Pancreas (tissue), 10 donors: ENCODE measurements around the gene CLIC1. TPM values are rescaled to one million over a fixed set of nuclear protein-coding genes. Genes with fewer than 3 reads are reported as not detected.

ENCODE experiments used
- ATAC-seq, 4 donors: fragments of 200-7000 bp; cut with Tn5 transposase; one replicate each; pipeline versions ENCODE4 v1.8.0 to v1.9.1; 2020; ENCODE audit warnings: mild to moderate bottlenecking in 4 of 4, moderate library complexity in 4 of 4
- DNase-seq, 6 donors: peaks; one replicate each; pipeline ENCODE4 v3.0.0-alpha.2; 2020
- FAIRE-seq: peaks from 2 replicates; lab custom pipeline; 2012; peaks lifted over from hg19 to GRCh38; lab: Jason Lieb, UNC
- H3K27ac ChIP-seq, 4 donors: fragments of 200-600 bp; sonication (generic); 1 replicate in 3 of 4; 2 replicates in 1 of 4; pipeline versions ENCODE4 v1.5.0 to v1.8.0; 2020
- H3K27me3 ChIP-seq, 4 donors: fragments of 200-600 bp; one replicate each; pipeline ENCODE4 v1.8.0; 2021
- H3K36me3 ChIP-seq, 3 donors: fragments of 200-600 bp; sonication (generic) in 1 of 3; one replicate each; pipeline versions ENCODE4 v1.5.0 to v1.8.0; 2020 to 2021
- H3K4me1 ChIP-seq, 3 donors: fragments of 200-600 bp; one replicate each; pipeline ENCODE4 v1.8.0; 2021
- H3K4me3 ChIP-seq, 4 donors: fragments of 200-600 bp; sonication (generic) in 2 of 4; one replicate each; pipeline versions ENCODE4 v1.5.0 to v1.8.0; 2020 to 2021
- H3K9me3 ChIP-seq, 4 donors: fragments of 200-600 bp; one replicate each; pipeline ENCODE4 v1.8.0; 2021
- WGBS, 2 donors: extraction: QIAGEN DNeasy Blood & Tissue Kit; methylation state at CpG; one replicate each; pipeline ENCODE4 v1.1.7; 2013; 5-methylcytosine and 5-hydroxymethylcytosine counted together
- intact Hi-C, 3 donors: fragments of 100-400 bp; cut with DNase I; formaldehyde crosslinking; loops; one replicate each; pipeline versions ENCODE4 v1.11.1 to v1.14.2; 2022
- polyA plus RNA-seq, 2 donors: library from polyadenylated mRNA; stranded (reverse); fragments of 200-250 nt; gene quantifications; one replicate each; pipeline ENCODE4 v1.2.3, GENCODE V29; 2013
- total RNA-seq, 6 donors: library from RNA; stranded (reverse); fragmentation: NEBNext Ultra II Directional in 4 of 6; extraction: Animal tissue kit (Norgen Biotek cat#: 25700) in 4 of 6; gene quantifications; one replicate each; pipeline versions ENCODE4 v1.2.1 to v1.2.4, GENCODE V29; 2021 to 2023
- TF ChIP-seq, protein P1 (sequence below), 4 donors: fragments of 200-600 bp; sonication (generic) in 3 of 4; IDR thresholded peaks; one replicate each; pipeline versions ENCODE4 v1.5.0 to v1.8.0; 2021; ENCODE audit warnings: antibody characterized with exemption in 4 of 4
- donor health status: healthy with polysubstance abuse.
- donor health status: DM: no; HTN: no; CAD: no; lungs with moderate emphysema.
- donor health status: DM: no; HTN: no; CAD: no.
- donor health status: control.
- donor health status: control.
- donor health status: Bipolar disorder and iron deficiency.
- donor health status: DM: yes; HTN: yes; CAD: no.
- donor health status: DM: no; HTN: no; CAD: no.
- donor health status: DM: no; HTN: no; CAD: no.
- donor health status: DM: yes; HTN: yes; CAD: no.

Gene CLIC1
- total and polyA plus RNA-seq, 8 donors, result 61.0 to 154 (median 87.6) TPM

DNA sequence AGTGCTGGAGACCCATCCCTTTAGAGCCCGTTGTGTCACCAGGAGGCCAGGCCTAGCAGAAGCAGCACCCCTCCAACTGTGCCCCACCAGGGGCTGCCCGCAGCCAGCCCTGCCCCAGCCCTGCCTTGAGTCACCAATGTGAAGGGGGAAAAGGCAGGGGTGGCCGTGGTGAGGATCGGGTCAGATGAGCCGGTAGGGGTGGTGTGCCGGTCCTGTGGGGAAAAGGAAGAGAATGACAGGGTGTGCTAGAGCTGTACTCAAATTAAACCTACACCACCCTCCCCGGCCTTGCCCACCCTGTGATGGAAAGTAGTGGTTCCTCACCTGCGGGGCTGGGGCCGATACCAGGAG, 29.2 kb upstream of the CLIC1 start:
- ATAC-seq (no peak), FAIRE-seq (no peak), DNase-seq (peak in 1 of 6 donors; percentile 41)
- no peaks in the 10 kb centered on the region for H3K27me3 ChIP-seq
- no peak overlapping the region for H3K27ac ChIP-seq
- intact Hi-C loops, result loop anchor here in 1 of 3 donors (5.0 kb wide), 1 partner anchor 83 kb away; the partner anchor contains the start of gene LY6G5C
- H3K4me1 ChIP-seq, result no peaks in the 10 kb centered on the region
- TF ChIP-seq, protein P1, sequence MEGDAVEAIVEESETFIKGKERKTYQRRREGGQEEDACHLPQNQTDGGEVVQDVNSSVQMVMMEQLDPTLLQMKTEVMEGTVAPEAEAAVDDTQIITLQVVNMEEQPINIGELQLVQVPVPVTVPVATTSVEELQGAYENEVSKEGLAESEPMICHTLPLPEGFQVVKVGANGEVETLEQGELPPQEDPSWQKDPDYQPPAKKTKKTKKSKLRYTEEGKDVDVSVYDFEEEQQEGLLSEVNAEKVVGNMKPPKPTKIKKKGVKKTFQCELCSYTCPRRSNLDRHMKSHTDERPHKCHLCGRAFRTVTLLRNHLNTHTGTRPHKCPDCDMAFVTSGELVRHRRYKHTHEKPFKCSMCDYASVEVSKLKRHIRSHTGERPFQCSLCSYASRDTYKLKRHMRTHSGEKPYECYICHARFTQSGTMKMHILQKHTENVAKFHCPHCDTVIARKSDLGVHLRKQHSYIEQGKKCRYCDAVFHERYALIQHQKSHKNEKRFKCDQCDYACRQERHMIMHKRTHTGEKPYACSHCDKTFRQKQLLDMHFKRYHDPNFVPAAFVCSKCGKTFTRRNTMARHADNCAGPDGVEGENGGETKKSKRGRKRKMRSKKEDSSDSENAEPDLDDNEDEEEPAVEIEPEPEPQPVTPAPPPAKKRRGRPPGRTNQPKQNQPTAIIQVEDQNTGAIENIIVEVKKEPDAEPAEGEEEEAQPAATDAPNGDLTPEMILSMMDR (IDR thresholded peaks at IDR 0.05), result no peak
- H3K36me3 ChIP-seq, result no peaks in the 10 kb centered on the region
- no peaks in the 10 kb centered on the region for H3K9me3 ChIP-seq
- WGBS, 2 donors, result 80 to 85% methylated on average over 9 of the region's 9 CpGs
- H3K4me3 ChIP-seq, result no peak overlapping the region

DNA sequence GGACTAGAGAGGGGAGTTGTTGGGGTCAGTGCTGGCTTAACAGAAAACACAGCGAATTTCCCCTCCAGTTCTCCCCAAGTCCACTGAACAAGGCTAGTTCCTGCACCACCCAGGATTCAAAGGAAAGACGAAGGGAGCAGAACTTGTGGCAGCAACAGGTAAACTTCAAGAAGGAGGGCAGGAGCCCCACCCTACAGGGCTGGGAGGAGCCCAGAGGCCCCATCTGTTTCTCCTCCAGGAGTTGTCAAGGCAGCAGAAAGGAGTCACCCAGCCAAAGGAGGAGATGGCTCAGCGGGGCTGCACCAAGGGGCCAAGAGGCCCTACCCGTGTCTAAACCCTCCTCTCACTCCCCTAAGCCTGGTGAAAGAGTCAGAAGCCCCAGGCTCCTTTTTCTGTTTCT, 27.9 kb upstream of the CLIC1 start:
- no peak for FAIRE-seq

DNA sequence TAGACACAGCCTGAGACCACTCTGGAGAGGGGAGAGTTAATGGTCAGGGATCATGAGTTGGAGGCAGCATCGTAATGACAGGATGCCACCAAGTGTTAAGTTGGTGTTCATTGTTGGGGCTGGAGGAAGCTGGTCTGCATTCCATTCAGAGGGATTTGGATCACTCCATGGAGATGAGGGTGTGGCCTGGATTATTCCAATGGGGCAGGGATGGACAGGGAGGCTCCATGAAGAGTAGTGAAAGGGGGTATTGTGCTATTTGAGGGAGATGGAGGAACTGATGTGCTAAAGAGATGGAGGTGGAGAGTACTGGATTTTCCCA, 27.2 kb upstream of the CLIC1 start:
- intact Hi-C loops, result no loop called here
- FAIRE-seq (no peak), ATAC-seq (peak in 1 of 4 donors; percentile 46)

More for the DNA sequence above, 27.9 kb upstream of the CLIC1 start:
- H3K4me3 ChIP-seq, result no peak overlapping the region
- no peak for DNase-seq
- H3K27ac ChIP-seq, result no peak overlapping the region
- no peaks in the 10 kb centered on the region for H3K4me1 ChIP-seq
- WGBS, 2 donors, result 80 to 89% methylated on average over 4 of the region's 4 CpGs
- ATAC-seq, result no peak
- no peaks in the 10 kb centered on the region for H3K27me3 ChIP-seq
- no peaks in the 10 kb centered on the region for H3K9me3 ChIP-seq
- intact Hi-C loops, result no loop called here
- TF ChIP-seq, protein P1 (IDR thresholded peaks at IDR 0.05), result no peak
- H3K36me3 ChIP-seq, result no peaks in the 10 kb centered on the region

DNA sequence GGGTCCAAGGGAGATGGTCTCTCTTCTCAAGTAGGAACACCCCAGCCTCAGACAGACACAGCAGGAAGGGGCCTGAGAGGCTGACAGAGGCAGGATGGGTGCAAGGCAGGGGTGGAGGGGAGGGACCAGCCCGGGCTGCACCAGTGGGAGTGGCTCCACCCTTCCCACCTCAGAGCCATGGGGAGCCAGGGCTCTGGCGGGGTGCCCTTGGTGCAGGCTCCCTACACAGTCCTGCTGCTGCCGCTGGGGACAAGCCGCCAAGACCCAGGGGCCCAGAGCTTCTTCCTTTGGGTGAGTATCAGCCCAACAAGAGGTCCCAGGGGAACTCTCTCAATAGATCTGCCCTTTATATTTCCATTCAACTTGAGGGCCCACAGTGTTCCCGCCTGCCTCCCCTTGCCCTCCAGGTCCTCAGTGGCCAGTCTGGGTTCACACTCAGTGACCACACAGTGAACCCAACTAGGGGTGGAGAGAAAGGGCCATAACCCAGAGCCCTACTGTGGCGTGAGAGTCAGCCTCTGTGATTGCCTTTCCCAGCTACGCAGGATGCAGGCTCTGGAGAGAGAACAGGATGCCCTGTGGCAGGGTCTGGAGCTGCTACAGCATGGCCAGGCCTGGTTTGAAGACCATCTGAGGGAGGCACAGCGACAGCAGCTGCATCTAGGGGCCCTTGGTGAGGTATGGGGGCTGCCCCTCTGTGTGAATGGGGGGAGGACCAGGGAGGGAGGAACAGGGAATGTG, 26.7 kb upstream of the CLIC1 start:
- WGBS, 2 donors, result 75 to 77% methylated on average over 6 to 8 of the region's 8 CpGs
- Histone ChIP-seq H3K36me3 (no peaks in the 10 kb centered on the region), H3K9me3 (no peaks in the 10 kb centered on the region), H3K27ac (no peak overlapping the region), H3K4me3 (no peak overlapping the region), H3K4me1 (no peaks in the 10 kb centered on the region), H3K27me3 (no peaks in the 10 kb centered on the region)
- TF ChIP-seq, protein P1 (IDR thresholded peaks at IDR 0.05), result no peak
- ATAC-seq (no peak), DNase-seq (no peak), FAIRE-seq (no peak)
- intact Hi-C loops, result no loop called here

More for the DNA sequence above, 27.2 kb upstream of the CLIC1 start:
- H3K27me3 ChIP-seq, result no peaks in the 10 kb centered on the region
- H3K36me3 ChIP-seq, result no peaks in the 10 kb centered on the region
- DNase-seq, result no peak
- H3K4me1 ChIP-seq, result no peaks in the 10 kb centered on the region
- WGBS, 2 donors, result 22 to 42% methylated on average over 1 of the region's 1 CpG
- no peak overlapping the region for H3K4me3 ChIP-seq
- TF ChIP-seq, protein P1 (IDR thresholded peaks at IDR 0.05), result no peak
- H3K27ac ChIP-seq, result no peak overlapping the region
- no peaks in the 10 kb centered on the region for H3K9me3 ChIP-seq

DNA sequence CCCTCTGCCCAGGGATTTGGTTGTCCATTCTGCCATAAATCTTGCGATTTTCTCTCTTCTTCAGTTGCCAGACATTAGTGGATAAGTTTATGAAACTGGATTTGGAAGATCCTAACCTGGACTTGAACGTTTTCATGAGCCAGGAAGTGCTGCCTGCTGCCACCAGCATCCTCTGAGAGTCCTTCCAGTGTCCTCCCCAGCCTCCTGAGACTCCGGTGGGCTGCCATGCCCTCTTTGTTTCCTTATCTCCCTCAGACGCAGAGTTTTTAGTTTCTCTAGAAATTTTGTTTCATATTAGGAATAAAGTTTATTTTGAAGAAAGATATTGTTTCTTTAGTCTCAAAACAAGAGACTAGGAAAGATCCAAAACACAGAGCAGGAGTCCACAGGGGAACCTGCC, 26.0 kb upstream of the CLIC1 start, which contains the start of gene SAPCD1:
Gene SAPCD1 (plus strand): TSS at position 301 of the 400 bp plus-strand sequence. CDS start 399 bp downstream, outside the sequence.
- intact Hi-C loops, result no loop called here
- H3K27ac ChIP-seq, result no peak within 1 kb of the TSS
- DNase-seq, result no peak
- 64 to 71% methylated on average over 4 of the region's 4 CpGs for WGBS, 2 donors
- no peaks in the 10 kb centered on the region for H3K9me3 ChIP-seq
- ATAC-seq, result no peak
- no peaks in the 10 kb centered on the region for H3K27me3 ChIP-seq
- TF ChIP-seq, protein P1 (IDR thresholded peaks at IDR 0.05), result no peak
- no peaks in the 10 kb centered on the region for H3K36me3 ChIP-seq
- H3K4me3 ChIP-seq, result no peak within 1 kb of the TSS
- no peaks in the 10 kb centered on the region for H3K4me1 ChIP-seq
- no peak for FAIRE-seq
